22Rv1 (cell line): Measurements from ENCODE around the gene NXPH2.

ENCODE experiments used
- H3K27ac ChIP-seq: fragments of 450-650 bp; 2 replicates; pipeline ENCODE4 v1.5.1; 2017
- ZFX ChIP-seq: fragments of 450-650 bp; IDR thresholded peaks from 2 replicates; pipeline ENCODE4 v1.6.1; 2017; ENCODE audit warnings: antibody characterized with exemption, borderline replicate concordance
- TF ChIP-seq, protein P1 (sequence below): fragments of 450-650 bp; IDR thresholded peaks from 2 replicates; pipeline ENCODE4 v1.5.1; 2017; ENCODE audit warnings: mild to moderate bottlenecking

The NXPH2 gene

GRCh38 chr2:138640921-138641676 lies 139.1 kb downstream of the NXPH2 start:
- TF ChIP-seq, protein P1, sequence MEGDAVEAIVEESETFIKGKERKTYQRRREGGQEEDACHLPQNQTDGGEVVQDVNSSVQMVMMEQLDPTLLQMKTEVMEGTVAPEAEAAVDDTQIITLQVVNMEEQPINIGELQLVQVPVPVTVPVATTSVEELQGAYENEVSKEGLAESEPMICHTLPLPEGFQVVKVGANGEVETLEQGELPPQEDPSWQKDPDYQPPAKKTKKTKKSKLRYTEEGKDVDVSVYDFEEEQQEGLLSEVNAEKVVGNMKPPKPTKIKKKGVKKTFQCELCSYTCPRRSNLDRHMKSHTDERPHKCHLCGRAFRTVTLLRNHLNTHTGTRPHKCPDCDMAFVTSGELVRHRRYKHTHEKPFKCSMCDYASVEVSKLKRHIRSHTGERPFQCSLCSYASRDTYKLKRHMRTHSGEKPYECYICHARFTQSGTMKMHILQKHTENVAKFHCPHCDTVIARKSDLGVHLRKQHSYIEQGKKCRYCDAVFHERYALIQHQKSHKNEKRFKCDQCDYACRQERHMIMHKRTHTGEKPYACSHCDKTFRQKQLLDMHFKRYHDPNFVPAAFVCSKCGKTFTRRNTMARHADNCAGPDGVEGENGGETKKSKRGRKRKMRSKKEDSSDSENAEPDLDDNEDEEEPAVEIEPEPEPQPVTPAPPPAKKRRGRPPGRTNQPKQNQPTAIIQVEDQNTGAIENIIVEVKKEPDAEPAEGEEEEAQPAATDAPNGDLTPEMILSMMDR = no peak
- TF ChIP-seq ZFX = no peak
- no peak overlapping the region for H3K27ac ChIP-seq

DNA sequence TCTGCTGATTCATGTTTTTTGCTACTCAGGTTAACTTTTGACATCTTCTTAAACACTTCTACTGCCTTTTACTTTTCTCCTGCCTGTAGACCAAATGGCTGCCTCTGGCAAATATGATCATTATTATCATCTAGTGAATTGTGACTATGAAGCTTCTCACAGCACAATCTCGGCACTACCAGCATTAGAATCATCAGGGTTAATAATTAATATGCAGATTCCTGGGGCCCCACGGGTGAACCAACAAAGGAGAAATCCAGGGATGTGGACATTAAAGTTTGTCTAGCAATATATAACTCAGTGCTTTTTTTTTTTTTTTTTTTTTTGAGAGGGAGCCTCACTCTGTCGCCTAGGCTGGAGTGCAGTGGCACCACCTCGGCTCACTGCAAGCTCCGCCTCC lies 142.5 kb downstream of the NXPH2 start:
- no peak overlapping the region for H3K27ac ChIP-seq
- TF ChIP-seq, protein P1 = no peak
- no peak for TF ChIP-seq ZFX

GRCh38 chr2:138637061-138637460 lies 143.1 kb downstream of the NXPH2 start:
- H3K27ac ChIP-seq = no peak overlapping the region
- no peak for TF ChIP-seq ZFX
- TF ChIP-seq, protein P1 = no peak

GRCh38 chr2:138633049-138633448 lies 147.1 kb downstream of the NXPH2 start:
- H3K27ac ChIP-seq = no peak overlapping the region
- TF ChIP-seq, protein P1 = no peak
- no peak for TF ChIP-seq ZFX

- H3K27ac ChIP-seq = no peak overlapping the region
- no peak for TF ChIP-seq ZFX
- TF ChIP-seq, protein P1 = no peak
Observed at GRCh38 chr2:138632066-138632620, 148.0 kb downstream of the NXPH2 start.

DNA sequence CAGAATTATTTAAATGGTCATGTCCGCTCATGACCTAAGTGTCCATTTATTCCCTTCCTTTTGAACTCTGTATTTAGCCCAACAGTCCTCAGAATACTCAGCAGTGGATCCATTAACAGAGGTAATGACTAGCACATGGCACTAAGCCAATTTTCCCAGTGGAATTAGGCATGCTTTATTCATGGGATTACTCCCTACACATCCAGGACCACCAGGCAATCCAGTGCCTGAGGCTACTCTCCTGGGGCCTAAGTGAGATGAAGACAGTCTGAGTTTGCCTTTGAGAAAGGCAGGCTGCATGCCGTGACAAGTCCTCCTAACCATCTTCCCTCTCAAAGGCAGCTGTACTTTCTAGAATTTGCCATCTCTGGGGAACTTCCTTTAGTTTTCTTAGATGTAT lies 150.0 kb downstream of the NXPH2 start:
- TF ChIP-seq ZFX = no peak
- TF ChIP-seq, protein P1 = no peak

GRCh38 chr2:138626148-138626547 lies 154.0 kb downstream of the NXPH2 start:
- no peak overlapping the region for H3K27ac ChIP-seq
- no peak for TF ChIP-seq ZFX
- TF ChIP-seq, protein P1 = no peak

More for the DNA sequence above, 150.0 kb downstream of the NXPH2 start:
- H3K27ac ChIP-seq = no peak overlapping the region
